A549 (cell line): ENCODE measurements around the gene RORC.

Experiments used
- BHLHE40 ChIP-seq: IDR thresholded peaks from 2 replicates; pipeline ENCODE4 v1.6.1; 2012; ENCODE audit warnings: low read depth, low read length, inconsistent platforms
- CBX2 ChIP-seq: fragments of 200-600 bp; sonication (generic); IDR thresholded peaks from 2 replicates; pipeline ENCODE4 v1.6.1; 2016; ENCODE audit warnings: low read depth, mild to moderate bottlenecking, borderline replicate concordance
- CEBPB ChIP-seq, 2 experiments: fragments of >200 bp in 1 of 2; sonication (Bioruptor Twin) in 1 of 2; formaldehyde crosslinking in 1 of 2; IDR thresholded peaks; 2 replicates each; pipeline ENCODE4 v1.6.1; 2012 to 2016
- CTCF ChIP-seq: fragments of >200 bp; sonication (Bioruptor Twin); formaldehyde crosslinking; IDR thresholded peaks from 3 replicates; pipeline ENCODE4 v1.5.1; 2016
- EP300 ChIP-seq, 2 experiments: fragments of >200 bp; sonication (Bioruptor Twin); formaldehyde crosslinking; IDR thresholded peaks; 2 replicates in 1 of 2; 3 replicates in 1 of 2; pipeline ENCODE4 v1.6.1; 2016 to 2017
- HMGXB4 ChIP-seq: fragments of 250-450 bp; sonication (Bioruptor Pico); IDR thresholded peaks from 2 replicates; pipeline ENCODE4 v1.5.0; 2021; ENCODE audit warnings: mild to moderate bottlenecking, moderate library complexity, borderline replicate concordance
- PBX3 ChIP-seq: IDR thresholded peaks from 2 replicates; pipeline ENCODE4 v1.6.1; 2012
- POLR2A ChIP-seq: IDR thresholded peaks from 2 replicates; pipeline ENCODE4 v1.6.1; 2012; ENCODE audit warnings: mild to moderate bottlenecking, low read length
- RAD21 ChIP-seq, 2 experiments: fragments of >200 bp in 1 of 2; sonication (Bioruptor Twin) in 1 of 2; formaldehyde crosslinking in 1 of 2; IDR thresholded peaks in 1 of 2; conservative IDR thresholded peaks in 1 of 2; 2 replicates in 1 of 2; 3 replicates in 1 of 2; pipeline ENCODE4 v1.6.1; 2012 to 2018; ENCODE audit warnings: inconsistent platforms in 1 of 2
- RCOR1 ChIP-seq: fragments of 150-350 bp; IDR thresholded peaks from 2 replicates; pipeline ENCODE4 v1.6.1; 2014; ENCODE audit warnings: antibody characterized with exemption, low read length, low read depth
- TP53 ChIP-seq: fragments of 250-450 bp; sonication (Bioruptor Pico); IDR thresholded peaks from 2 replicates; pipeline ENCODE4 v1.5.0; 2021; ENCODE audit warnings: mild to moderate bottlenecking, moderate library complexity

- TF ChIP-seq CTCF (no peak), TP53 (CRISPR knock-in tag) (no peak), CBX2 (no peak), RCOR1 (no peak), HMGXB4 (CRISPR knock-in tag) (no peak), PBX3 (no peak), RAD21 (conservative IDR thresholded peaks at IDR 0.05 in 1 of 2, IDR thresholded peaks at IDR 0.05 in 1 of 2) (no peak), CEBPB (IDR thresholded peaks at IDR 0.05) (no peak), BHLHE40 (no peak), POLR2A (no peak), EP300 (IDR thresholded peaks at IDR 0.05) (no peak)
Observed at GRCh38 chr1:151834239-151834638, 2.6 kb upstream of the RORC start.
